Small intestine (tissue), 7 donors: ENCODE results near the gene ATG9B. TPM values are rescaled to one million over a fixed set of nuclear protein-coding genes. Genes with fewer than 3 reads are reported as not detected.

ENCODE experiments used
- DNase-seq, 2 donors: peaks; one replicate each; pipeline versions ENCODE4 v3.0.0 to v3.0.0-alpha.2; 2013
- FAIRE-seq: peaks from 2 replicates; lab custom pipeline; 2012; peaks lifted over from hg19 to GRCh38; lab: Jason Lieb, UNC
- H3K27ac ChIP-seq, 3 donors: one replicate each; pipeline ENCODE4 v1.5.1; 2013; ENCODE audit warnings: low read length in 2 of 3, mild to moderate bottlenecking in 2 of 3, control low read depth in 1 of 3, inconsistent platforms in 1 of 3, low read depth in 1 of 3, moderate library complexity in 1 of 3
- H3K27me3 ChIP-seq, 3 donors: one replicate each; pipeline ENCODE4 v1.6.1; 2013; ENCODE audit warnings: low read length in 3 of 3, inconsistent platforms in 1 of 3; ENCODE audit not compliant: control insufficient read depth in 3 of 3, insufficient read depth in 3 of 3
- H3K36me3 ChIP-seq, 3 donors: one replicate each; pipeline ENCODE4 v1.6.1; 2013; ENCODE audit warnings: low read length in 3 of 3, inconsistent platforms in 1 of 3, low read depth in 1 of 3, mild to moderate bottlenecking in 1 of 3, moderate library complexity in 1 of 3; ENCODE audit not compliant: control insufficient read depth in 3 of 3, insufficient read depth in 2 of 3
- H3K4me1 ChIP-seq, 3 donors: one replicate each; pipeline ENCODE4 v1.6.1; 2013; ENCODE audit warnings: low read length in 2 of 3, inconsistent platforms in 1 of 3, low read depth in 1 of 3, mild to moderate bottlenecking in 1 of 3, moderate library complexity in 1 of 3; ENCODE audit not compliant: control insufficient read depth in 3 of 3, insufficient read depth in 2 of 3
- H3K4me3 ChIP-seq, 3 donors: one replicate each; pipeline ENCODE4 v1.5.1; 2013; ENCODE audit warnings: low read length in 3 of 3, control low read depth in 1 of 3, inconsistent platforms in 1 of 3, low read depth in 1 of 3, mild to moderate bottlenecking in 1 of 3, moderate library complexity in 1 of 3
- H3K9me3 ChIP-seq, 2 donors: one replicate each; pipeline ENCODE4 v1.6.1; 2013; ENCODE audit warnings: low read depth in 1 of 2, low read length in 1 of 2; ENCODE audit not compliant: control insufficient read depth in 2 of 2, insufficient read depth in 1 of 2
- WGBS, 3 donors: extraction: QIAGEN DNeasy Blood & Tissue Kit; methylation state at CpG; one replicate each; pipeline ENCODE4 v1.1.7; 2013; 5-methylcytosine and 5-hydroxymethylcytosine counted together
- polyA plus RNA-seq, 4 donors: library from polyadenylated mRNA; stranded (reverse) in 3 of 4; unstranded in 1 of 4; fragments of 200-250 nt in 3 of 4; fragments of 120-200 nt in 1 of 4; gene quantifications; one replicate each; pipeline versions ENCODE4 v1.2.1 to v1.2.3, GENCODE V29; 2013
- donor health status: healthy with polysubstance abuse.
- donor health status: control.
- donor health status: control.
- donor health status: Bipolar disorder and iron deficiency.
- donor health status: healthy.

ATG9B gene
- polyA plus RNA-seq, 4 donors: 0.22 to 1.6 (median 0.77) TPM

DNA sequence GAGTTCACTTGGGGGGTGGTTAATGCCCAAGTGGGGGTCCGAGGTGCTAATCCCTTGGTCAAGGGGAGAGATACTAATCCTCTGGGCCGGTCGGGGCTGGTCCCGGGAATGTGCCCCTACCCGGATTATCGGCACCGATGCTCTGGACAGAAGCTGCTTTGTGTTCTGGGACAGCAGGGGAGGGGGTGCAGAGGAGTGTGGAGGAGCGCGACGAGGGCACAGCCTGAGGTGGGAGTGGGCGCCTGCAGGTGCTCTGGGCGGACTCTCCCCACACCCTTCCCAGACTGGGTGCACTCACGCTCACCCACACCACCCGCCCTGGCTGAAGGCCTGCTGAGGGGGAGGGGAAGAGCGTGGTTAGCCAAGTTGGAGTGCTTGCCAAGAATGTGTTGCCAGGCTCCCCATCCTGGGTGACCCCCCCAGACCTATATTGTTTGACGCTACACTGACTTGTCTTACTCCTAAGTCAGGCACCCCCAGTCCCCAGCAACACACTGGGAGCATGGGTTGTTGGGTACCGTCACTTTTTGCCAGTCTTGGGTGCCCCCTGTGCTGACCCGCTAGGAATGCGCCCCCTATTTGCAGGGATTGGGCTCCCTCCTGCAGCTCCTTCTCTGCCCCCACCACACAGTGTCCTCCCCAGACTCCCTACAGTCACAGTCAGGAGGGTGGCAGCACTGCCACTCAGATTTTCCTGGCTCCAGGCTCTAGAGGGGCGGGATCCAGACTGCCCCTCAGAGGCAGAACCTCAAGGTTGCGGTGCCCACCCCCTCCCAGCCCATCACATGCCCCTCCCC is 36.3 kb upstream of the ATG9B start:
- 10 to 14% (median 11%) methylated on average over 20 to 21 of the region's 21 CpGs for WGBS, 3 donors
- peak overlapping the region; percentile 73 to 81 (median 80) for H3K4me3 ChIP-seq
- H3K4me1 ChIP-seq: peaks cover 0 to 48% (median 9%) of the 10 kb centered on the region in 3 donors
- H3K36me3 ChIP-seq: peaks cover 0 to 32% (median 13%) of the 10 kb centered on the region in 3 donors
- no peaks in the 10 kb centered on the region for H3K9me3 ChIP-seq
- FAIRE-seq: no peak
- peak; percentile 38 to 46 for DNase-seq
- H3K27me3 ChIP-seq: no peaks in the 10 kb centered on the region
- H3K27ac ChIP-seq: peak overlapping the region in 1 of 3 donors; percentile 8

DNA sequence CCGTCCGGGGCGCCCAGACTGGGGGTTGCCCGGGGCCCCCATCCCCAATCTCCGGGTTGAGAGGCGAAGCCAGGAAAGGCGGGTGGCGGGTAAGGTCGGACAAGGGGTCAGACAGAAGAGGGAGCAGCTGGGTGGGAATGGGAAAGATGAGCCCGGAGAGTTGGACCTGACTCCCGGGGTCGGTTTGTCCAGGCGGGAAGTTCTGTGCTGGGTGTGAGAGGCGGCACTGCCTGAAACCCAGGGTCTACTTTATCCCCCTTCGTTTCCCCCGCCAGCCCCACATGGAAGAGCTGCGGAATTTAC is 35.8 kb upstream of the ATG9B start:
- H3K27ac ChIP-seq: peak overlapping the region in 1 of 3 donors; percentile 70
- FAIRE-seq: no peak
- H3K4me3 ChIP-seq: peak overlapping the region; percentile 73 to 81 (median 80)
- H3K4me1 ChIP-seq: peaks cover 0 to 48% (median 9%) of the 10 kb centered on the region in 3 donors
- peak in 1 of 2 donors; percentile 16 for DNase-seq
- no peaks in the 10 kb centered on the region for H3K9me3 ChIP-seq
- WGBS, 3 donors: 2% methylated on average over 16 to 17 of the region's 17 CpGs
- no peaks in the 10 kb centered on the region for H3K27me3 ChIP-seq
- H3K36me3 ChIP-seq: peaks cover 0 to 31% (median 12%) of the 10 kb centered on the region in 3 donors

- Histone ChIP-seq H3K27me3 (no peaks in the 10 kb centered on the region), H3K4me3 (peak within 1 kb of the TSS; percentile 73 to 82 (median 80)), H3K9me3 (no peaks in the 10 kb centered on the region), H3K4me1 (peaks cover 0 to 48% (median 9%) of the 10 kb centered on the region in 3 donors), H3K27ac (peak within 1 kb of the TSS; percentile 91 to 99 (median 94)), H3K36me3 (peaks cover 0 to 29% (median 6%) of the 10 kb centered on the region in 3 donors)
- peak; percentile 68 to 94 for DNase-seq
- FAIRE-seq: no peak
- WGBS, 3 donors: 1% methylated on average over 47 to 75 of the region's 75 CpGs
These were observed 35.2 kb upstream of the ATG9B start, which contains the start of gene SLC4A2 for GRCh38 chr7:151059367-151060112. Gene SLC4A2 (plus strand): TSS chr7:151059589. CDS start chr7:151061988, 2,399 bp downstream.

DNA sequence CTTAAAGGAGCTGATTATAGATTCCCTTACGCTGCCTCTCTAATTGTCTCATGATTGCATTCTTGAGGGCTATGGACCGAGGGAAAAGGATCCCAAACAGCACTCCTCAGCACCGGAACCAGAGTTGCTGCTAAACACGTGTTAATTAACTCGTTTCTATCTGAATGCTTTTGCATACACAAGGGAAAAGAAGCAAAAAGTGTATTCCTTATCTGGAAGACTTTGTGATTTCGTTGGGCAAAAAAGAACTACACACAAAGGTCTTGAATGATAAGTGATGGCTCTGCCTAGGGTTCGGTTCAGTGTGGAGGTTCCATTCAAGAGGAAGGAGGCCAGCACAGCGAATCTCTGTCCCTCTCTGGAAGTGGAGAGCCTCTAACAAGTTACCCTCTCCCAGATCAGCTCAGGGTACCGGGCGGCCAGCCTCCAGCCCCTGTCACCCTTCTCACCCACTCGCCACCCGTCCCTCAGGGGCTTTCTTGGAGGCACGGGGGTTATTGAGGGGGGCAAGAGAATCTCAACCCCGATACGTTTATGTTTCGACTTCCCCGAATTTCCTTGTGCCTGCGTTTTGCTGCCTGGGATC is 34.6 kb upstream of the ATG9B start:
- Histone ChIP-seq H3K27me3 (no peaks in the 10 kb centered on the region), H3K27ac (peak overlapping the region; percentile 91 to 99 (median 94)), H3K36me3 (peaks cover 0 to 29% (median 0%) of the 10 kb centered on the region in 3 donors), H3K4me3 (peak overlapping the region; percentile 32 to 82 (median 80)), H3K9me3 (no peaks in the 10 kb centered on the region), H3K4me1 (peaks cover 0 to 47% (median 9%) of the 10 kb centered on the region in 3 donors)
- FAIRE-seq: no peak
- DNase-seq: peak; percentile 36 to 66
- WGBS, 3 donors: 3 to 4% (median 3%) methylated on average over 17 to 18 of the region's 18 CpGs

- no peaks in the 10 kb centered on the region for H3K27me3 ChIP-seq
- H3K36me3 ChIP-seq: peaks cover 0 to 30% (median 0%) of the 10 kb centered on the region in 3 donors
- peak overlapping the region; percentile 43 to 82 (median 80) for H3K4me3 ChIP-seq
- H3K9me3 ChIP-seq: no peaks in the 10 kb centered on the region
- WGBS, 3 donors: 0% methylated on average over 42 to 46 of the region's 46 CpGs
- peaks cover 0 to 41% (median 9%) of the 10 kb centered on the region in 3 donors for H3K4me1 ChIP-seq
- FAIRE-seq (peak; percentile 39), DNase-seq (peak; percentile 99 to 100)
- peak overlapping the region; percentile 91 to 99 (median 94) for H3K27ac ChIP-seq
These were observed 33.9 kb upstream of the ATG9B start for GRCh38 chr7:151057989-151058780.

- peaks cover 0 to 41% (median 9%) of the 10 kb centered on the region in 3 donors for H3K4me1 ChIP-seq
- no peak for FAIRE-seq
- H3K27me3 ChIP-seq: no peaks in the 10 kb centered on the region
- WGBS, 3 donors: 0% methylated on average over 30 of the region's 30 CpGs
- H3K9me3 ChIP-seq: no peaks in the 10 kb centered on the region
- peak within 1 kb of the TSS; percentile 43 to 82 (median 80) for H3K4me3 ChIP-seq
- H3K27ac ChIP-seq: peak within 1 kb of the TSS; percentile 91 to 99 (median 94)
- peaks cover 0 to 33% (median 0%) of the 10 kb centered on the region in 3 donors for H3K36me3 ChIP-seq
- no peak for DNase-seq
These were observed 33.3 kb upstream of the ATG9B start, which contains the start of gene CDK5 for GRCh38 chr7:151057506-151057988. Gene CDK5 (minus strand): TSS chr7:151057897. CDS start chr7:151057848, 49 bp downstream.

DNA sequence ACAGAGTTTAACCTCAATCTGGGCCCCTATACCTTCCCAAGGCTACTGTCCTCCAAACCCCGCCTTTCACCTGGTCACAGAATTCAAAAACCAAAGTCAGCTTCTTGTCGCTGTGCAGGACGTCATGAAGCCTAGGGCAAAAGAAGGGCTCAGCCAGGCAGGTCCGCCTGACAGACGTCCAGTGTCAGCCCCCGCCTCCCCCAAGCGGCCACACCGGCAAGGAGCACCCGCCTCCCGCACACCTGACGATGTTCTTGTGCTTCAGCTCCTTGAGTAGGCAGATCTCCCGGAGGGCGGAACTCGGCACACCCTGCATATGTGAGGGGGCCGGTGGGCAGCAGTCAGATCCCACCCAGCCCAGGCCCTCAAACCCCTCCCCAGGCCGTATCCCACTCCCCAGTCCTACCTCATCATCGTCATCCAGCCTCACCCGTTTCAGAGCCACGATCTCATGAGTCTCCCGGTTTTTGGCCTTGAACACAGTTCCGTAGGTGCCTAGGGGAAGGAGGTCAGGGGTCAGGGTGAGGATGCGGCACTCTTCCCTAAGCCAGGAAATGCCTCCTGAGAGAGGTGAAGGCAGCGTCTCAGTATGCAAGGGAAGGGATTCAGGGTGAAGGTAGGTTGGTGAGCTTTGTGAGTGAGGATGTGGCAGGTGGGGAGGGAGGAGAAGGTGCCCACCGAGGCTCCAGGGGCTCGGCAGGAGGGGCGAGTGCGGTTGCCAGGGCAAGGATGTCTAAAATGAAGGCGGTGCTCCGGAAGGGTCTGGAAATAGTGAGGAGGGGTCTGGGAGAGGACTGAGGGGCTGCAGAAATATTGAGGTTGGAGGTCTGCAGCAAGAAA is 32.6 kb upstream of the ATG9B start:
- Histone ChIP-seq H3K4me3 (peak overlapping the region in 2 of 3 donors; percentile 80 to 82), H3K27ac (no peak overlapping the region), H3K36me3 (peaks cover 0 to 33% (median 0%) of the 10 kb centered on the region in 3 donors), H3K27me3 (no peaks in the 10 kb centered on the region), H3K4me1 (peaks cover 0 to 38% (median 9%) of the 10 kb centered on the region in 3 donors), H3K9me3 (no peaks in the 10 kb centered on the region)
- DNase-seq (peak; percentile 19 to 53), FAIRE-seq (no peak)
- WGBS, 3 donors: 24 to 41% (median 39%) methylated on average over 27 to 29 of the region's 29 CpGs
